Loucy (cell line): ENCODE data around the gene HBEGF.

Experiments
- CTCF ChIP-seq: fragments of 200-600 bp; sonication (generic); conservative IDR thresholded peaks from 2 replicates; pipeline ENCODE4 v1.5.1; 2014; ENCODE audit warnings: mild to moderate bottlenecking, antibody characterized with exemption, low read length
- EZH2phosphoT487 ChIP-seq: fragments of 200-600 bp; IDR thresholded peaks from 2 replicates; pipeline ENCODE4 v1.6.1; 2018; ENCODE audit warnings: antibody characterized with exemption, mild to moderate bottlenecking, moderate library complexity, borderline replicate concordance

GRCh38 chr5:140317859-140318258 lies 28.5 kb downstream of the HBEGF start:
- no peak for TF ChIP-seq CTCF
- TF ChIP-seq EZH2phosphoT487, result no peak
